H1 (cell line): Measurements from ENCODE around the gene WDFY4. TPM values are rescaled to one million over a fixed set of nuclear protein-coding genes. Genes with fewer than 3 reads are reported as not detected.
A peak's percentile ranks its signal among the peaks of the same experiment; 100 is the strongest.

ENCODE experiments used
- CTCF ChIA-PET: fragments of 300-600 bp; sonication (Branson Sonifier 250); formaldehyde crosslinking; loops from one replicate; lab custom pipeline; 2021; ENCODE audit not compliant: partially characterized antibody; lab: Charles Lee
- POLR2A ChIA-PET: fragments of 300-600 bp; sonication (Branson Sonifier 250); formaldehyde crosslinking; loops from one replicate; lab custom pipeline; 2021; ENCODE audit warnings: inconsistent platforms; ENCODE audit not compliant: partially characterized antibody; lab: Charles Lee
- DNase-seq, 2 experiments: peaks; one replicate each; pipeline versions ENCODE4 v3.0.0 to v3.0.0-alpha.2; 2010 to 2022; ENCODE audit warnings: low spot score in 2 of 2, low read depth in 1 of 2, mixed read lengths in 1 of 2
- FAIRE-seq: peaks from 2 replicates; lab custom pipeline; 2011; peaks lifted over from hg19 to GRCh38; lab: Jason Lieb, UNC
- H2AFZ ChIP-seq: 2 replicates; pipeline ENCODE4 v1.8.1; 2012; ENCODE audit warnings: low read length, inconsistent platforms
- H2AK5ac ChIP-seq: 2 replicates; pipeline ENCODE4 v1.6.1; 2013; ENCODE audit warnings: low read depth, low read length
- H2BK120ac ChIP-seq: replicated peaks from 2 replicates; pipeline ENCODE3; 2013; ENCODE audit warnings: low read depth, low read length, inconsistent platforms
- H2BK12ac ChIP-seq: 2 replicates; pipeline ENCODE4 v1.6.1; 2013; ENCODE audit warnings: low read depth, low read length
- H2BK15ac ChIP-seq: 2 replicates; pipeline ENCODE4 v1.6.1; 2013; ENCODE audit warnings: low read length
- H2BK20ac ChIP-seq: 2 replicates; pipeline ENCODE4 v1.6.1; 2013; ENCODE audit warnings: low read length
- H2BK5ac ChIP-seq: 2 replicates; pipeline ENCODE4 v1.6.1; 2013; ENCODE audit warnings: low read depth, low read length
- H3K14ac ChIP-seq: 2 replicates; pipeline ENCODE4 v1.6.1; 2013; ENCODE audit warnings: inconsistent platforms; ENCODE audit not compliant: insufficient read length
- H3K18ac ChIP-seq: 2 replicates; pipeline ENCODE4 v1.6.1; 2013; ENCODE audit warnings: low read length; ENCODE audit errors: extremely low read depth
- H3K23ac ChIP-seq: 2 replicates; pipeline ENCODE4 v1.6.1; 2013; ENCODE audit warnings: inconsistent platforms; ENCODE audit not compliant: insufficient read length
- H3K23me2 ChIP-seq: 2 replicates; pipeline ENCODE4 v1.6.1; 2013; ENCODE audit warnings: low read depth, low read length
- H3K27ac ChIP-seq: 2 replicates; pipeline ENCODE4 v1.6.1; 2011; ENCODE audit warnings: low read depth, low read length, inconsistent platforms
- H3K27me3 ChIP-seq, 4 experiments: replicated peaks in 1 of 4; 1 replicate in 1 of 4; 2 replicates in 3 of 4; pipeline versions ENCODE4 v1.6.1 to v1.8.1; 2011 to 2013; ENCODE audit warnings: low read length in 3 of 4, mild to moderate bottlenecking in 3 of 4, inconsistent platforms in 2 of 4, mixed read lengths in 2 of 4, moderate library complexity in 1 of 4; ENCODE audit not compliant: control insufficient read depth in 3 of 4, insufficient read depth in 3 of 4; ENCODE audit errors: extremely low read depth in 1 of 4
- H3K36me3 ChIP-seq, 4 experiments: 2 replicates each; pipeline versions ENCODE4 v1.6.1 to v1.8.1; 2011 to 2013; ENCODE audit warnings: mild to moderate bottlenecking in 4 of 4, low read length in 3 of 4, moderate library complexity in 2 of 4, control low read depth in 1 of 4, inconsistent platforms in 1 of 4; ENCODE audit not compliant: insufficient read depth in 4 of 4, control insufficient read depth in 2 of 4
- H3K4ac ChIP-seq: replicated peaks from 2 replicates; pipeline ENCODE3; 2013; ENCODE audit warnings: low read length, low read depth, mixed read lengths, inconsistent platforms; ENCODE audit not compliant: insufficient read length
- H3K4me1 ChIP-seq, 4 experiments: replicated peaks in 1 of 4; 1 replicate in 1 of 4; 2 replicates in 3 of 4; pipeline versions ENCODE4 v1.6.1 to v1.8.1; 2011 to 2013; ENCODE audit warnings: low read length in 3 of 4, inconsistent platforms in 2 of 4, mixed read lengths in 1 of 4; ENCODE audit not compliant: insufficient read depth in 4 of 4, control insufficient read depth in 3 of 4
- H3K4me2 ChIP-seq, 2 experiments: 2 replicates each; pipeline versions ENCODE4 v1.6.1 to v1.8.1; 2011 to 2013; ENCODE audit warnings: low read depth in 2 of 2, low read length in 2 of 2, control low read depth in 1 of 2, inconsistent platforms in 1 of 2, mild to moderate bottlenecking in 1 of 2; ENCODE audit not compliant: insufficient read depth in 1 of 2
- H3K4me3 ChIP-seq, 4 experiments: fragments of 200-600, 300-600 bp in 1 of 4; sonication (generic), shearing (Covaris generic), sonication (Bioruptor Twin) in 1 of 4; 2 replicates each; pipeline versions ENCODE4 v1.5.1 to v1.8.1; 2011 to 2016; ENCODE audit warnings: low read length in 4 of 4, low read depth in 3 of 4, control low read depth in 2 of 4, inconsistent platforms in 2 of 4, mild to moderate bottlenecking in 2 of 4, mixed read lengths in 1 of 4, moderate library complexity in 1 of 4; ENCODE audit not compliant: insufficient read depth in 2 of 4; ENCODE audit errors: extremely low read depth in 1 of 4
- H3K56ac ChIP-seq: replicated peaks from 2 replicates; pipeline ENCODE3; 2013; ENCODE audit warnings: low read depth, mild to moderate bottlenecking, mixed read lengths, low read length, inconsistent platforms; ENCODE audit not compliant: insufficient read length
- H3K79me1 ChIP-seq: 2 replicates; pipeline ENCODE4 v1.6.1; 2013; ENCODE audit warnings: low read depth, low read length, control low read depth
- H3K79me2 ChIP-seq, 2 experiments: 2 replicates each; pipeline versions ENCODE4 v1.6.1 to v1.8.1; 2012 to 2013; ENCODE audit warnings: low read length in 2 of 2, mild to moderate bottlenecking in 2 of 2, inconsistent platforms in 1 of 2; ENCODE audit not compliant: insufficient read depth in 2 of 2, control insufficient read depth in 1 of 2
- H3K9ac ChIP-seq, 4 experiments: replicated peaks in 1 of 4; 1 replicate in 1 of 4; 2 replicates in 3 of 4; pipeline versions ENCODE4 v1.6.1 to v1.8.1; 2011 to 2013; ENCODE audit warnings: low read depth in 3 of 4, low read length in 3 of 4, control low read depth in 2 of 4, mild to moderate bottlenecking in 2 of 4, moderate library complexity in 2 of 4, inconsistent platforms in 1 of 4; ENCODE audit errors: extremely low read depth in 1 of 4
- H3K9me3 ChIP-seq, 2 experiments: 2 replicates each; pipeline versions ENCODE4 v1.6.1 to v1.8.1; 2012 to 2013; ENCODE audit warnings: mild to moderate bottlenecking in 2 of 2, moderate library complexity in 2 of 2, control low read depth in 1 of 2, inconsistent platforms in 1 of 2, low read depth in 1 of 2, low read length in 1 of 2, mixed read lengths in 1 of 2; ENCODE audit not compliant: insufficient read depth in 2 of 2
- H4K20me1 ChIP-seq, 2 experiments: replicated peaks in 1 of 2; 2 replicates each; pipeline versions ENCODE3 to v1.8.1; 2011 to 2013; ENCODE audit warnings: inconsistent platforms in 2 of 2, low read length in 2 of 2, mild to moderate bottlenecking in 1 of 2; ENCODE audit not compliant: insufficient read depth in 2 of 2, control insufficient read depth in 1 of 2
- H4K5ac ChIP-seq: 2 replicates; pipeline ENCODE4 v1.6.1; 2013; ENCODE audit warnings: low read length, low read depth, mixed read lengths, inconsistent platforms; ENCODE audit not compliant: insufficient read length
- H4K8ac ChIP-seq: 2 replicates; pipeline ENCODE4 v1.8.0; 2013; ENCODE audit warnings: mild to moderate bottlenecking, moderate library complexity, low read length, inconsistent platforms; ENCODE audit not compliant: insufficient read depth; ENCODE audit errors: extremely low read depth
- H4K91ac ChIP-seq: replicated peaks from 2 replicates; pipeline ENCODE3; 2013; ENCODE audit warnings: low read length, mixed read lengths, inconsistent platforms; ENCODE audit not compliant: insufficient read length
- BRCA1 ChIP-seq: IDR thresholded peaks from 2 replicates; pipeline ENCODE4 v1.6.1; 2012; ENCODE audit warnings: low read depth, low read length, improper control_type of control experiment
- CBX5 ChIP-seq: fragments of 300-800, 300-1000 bp; sonication (generic); IDR thresholded peaks from 2 replicates; pipeline ENCODE4 v1.7.1; 2016; ENCODE audit warnings: antibody characterized with exemption, low read length, low read depth
- RAD21 ChIP-seq, 2 experiments: IDR thresholded peaks in 1 of 2; conservative IDR thresholded peaks in 1 of 2; 2 replicates each; pipeline ENCODE4 v1.6.1; 2011; ENCODE audit warnings: low read depth in 2 of 2, low read length in 2 of 2, improper control_type of control experiment in 1 of 2, inconsistent platforms in 1 of 2, mild to moderate bottlenecking in 1 of 2, moderate library complexity in 1 of 2
- WGBS, 2 experiments: shearing (Covaris generic) in 1 of 2; methylation state at CpG; one replicate each; pipeline versions ENCODE4 v1.1.6 to v1.1.7; 2013 to 2015; ENCODE audit warnings: low lambda C conversion rate in 2 of 2, mixed read lengths in 2 of 2, inconsistent platforms in 1 of 2, low coverage in 1 of 2, missing lambda C conversion rate in 1 of 2; ENCODE audit not compliant: insufficient replicate concordance in 2 of 2, insufficient coverage in 1 of 2, insufficient read length in 1 of 2; ENCODE audit errors: extremely low coverage in 1 of 2, missing lambda C conversion rate in 1 of 2; 5-methylcytosine and 5-hydroxymethylcytosine counted together
- polyA plus RNA-seq, 7 experiments: library from polyadenylated mRNA; depleted of rRNA in 3 of 7; stranded (reverse) in 5 of 7; unstranded in 2 of 7; fragments of >200 nt in 5 of 7; fragments of 200-250 nt in 2 of 7; gene quantifications; 1 replicate in 5 of 7; 2 replicates in 1 of 7; 4 replicates in 1 of 7; pipeline versions ENCODE4 v1.2.1 to v1.2.3, GENCODE V29; 2011 to 2013; ENCODE audit warnings: missing spikeins in 2 of 7, mixed read lengths in 2 of 7
- total RNA-seq: library from RNA; stranded (reverse); fragmentation: NEBNext Ultra II Directional; extraction: Animal tissue kit (Norgen Biotek cat#: 25700); gene quantifications from 2 replicates; pipeline ENCODE4 v1.2.1, GENCODE V29; 2021

WDFY4 gene
- total and polyA plus RNA-seq, 2 of the 8 experiments (the other 6 are each of a cell fraction or from before 2014, with no cell fraction given), result not detected

- no peak for FAIRE-seq
- Histone ChIP-seq H2BK12ac (no peak overlapping the region), H2AK5ac (no peak overlapping the region), H4K20me1 (peaks cover 0 to 2% of the 10 kb centered on the region in 2 experiments), H2AFZ (no peak overlapping the region), H3K56ac (no peak overlapping the region), H3K23me2 (no peaks in the 10 kb centered on the region), H2BK5ac (no peak overlapping the region), H3K9me3 (no peaks in the 10 kb centered on the region), H3K27me3 (no peaks in the 10 kb centered on the region), H4K8ac (no peak overlapping the region), H3K36me3 (no peaks in the 10 kb centered on the region), H3K23ac (peak overlapping the region; percentile 10), H2BK20ac (no peak overlapping the region), H2BK120ac (no peak overlapping the region), H3K4ac (no peak overlapping the region), H4K5ac (no peak overlapping the region), H3K79me2 (no peaks in the 10 kb centered on the region), H2BK15ac (no peak overlapping the region), H3K14ac (no peak overlapping the region), H3K79me1 (no peaks in the 10 kb centered on the region), H3K4me3 (no peak overlapping the region), H3K27ac (no peak overlapping the region), H3K18ac (no peak overlapping the region), H3K4me1 (peaks cover 0 to 2% (median 0%) of the 10 kb centered on the region in 4 experiments; a peak in 2 of 7 replicates), H3K4me2 (no peak overlapping the region), H3K9ac (no peak overlapping the region), H4K91ac (no peak overlapping the region)
- ChIA-PET CTCF (interaction anchor here (1.0 to 2.3 kb wide), 2 partner anchors 12 to 119 kb away, joined by 5 to 10 read pairs; no protein-coding TSS in a partner anchor), POLR2A (no interaction called here)
- 81% methylated on average over 5 of the region's 5 CpGs; no CpG with 5 or more reads in 1 of the 2 experiments for WGBS, 2 experiments
- TF ChIP-seq RAD21 (IDR thresholded peaks at IDR 0.05 in 1 of 2, conservative IDR thresholded peaks at IDR 0.05 in 1 of 2; ENCODE audit: low read depth in 2 of 2, low read length in 2 of 2), result no peak
- no peak for TF ChIP-seq CBX5
- TF ChIP-seq BRCA1, result no peak
- no peak for DNase-seq
These were observed 91.4 kb downstream of the WDFY4 start for GRCh38 chr10:48776005-48776522.
